HG02798 (cell line): ENCODE data around the gene NKD1.

Experiments
- ATAC-seq: cut with Tn5 transposase; IDR thresholded peaks from one replicate; pipeline ENCODE4 v1.9.1; 2021; ENCODE audit warnings: mild to moderate bottlenecking; ENCODE audit not compliant: unreplicated experiment, poor library complexity

NKD1 gene

DNA sequence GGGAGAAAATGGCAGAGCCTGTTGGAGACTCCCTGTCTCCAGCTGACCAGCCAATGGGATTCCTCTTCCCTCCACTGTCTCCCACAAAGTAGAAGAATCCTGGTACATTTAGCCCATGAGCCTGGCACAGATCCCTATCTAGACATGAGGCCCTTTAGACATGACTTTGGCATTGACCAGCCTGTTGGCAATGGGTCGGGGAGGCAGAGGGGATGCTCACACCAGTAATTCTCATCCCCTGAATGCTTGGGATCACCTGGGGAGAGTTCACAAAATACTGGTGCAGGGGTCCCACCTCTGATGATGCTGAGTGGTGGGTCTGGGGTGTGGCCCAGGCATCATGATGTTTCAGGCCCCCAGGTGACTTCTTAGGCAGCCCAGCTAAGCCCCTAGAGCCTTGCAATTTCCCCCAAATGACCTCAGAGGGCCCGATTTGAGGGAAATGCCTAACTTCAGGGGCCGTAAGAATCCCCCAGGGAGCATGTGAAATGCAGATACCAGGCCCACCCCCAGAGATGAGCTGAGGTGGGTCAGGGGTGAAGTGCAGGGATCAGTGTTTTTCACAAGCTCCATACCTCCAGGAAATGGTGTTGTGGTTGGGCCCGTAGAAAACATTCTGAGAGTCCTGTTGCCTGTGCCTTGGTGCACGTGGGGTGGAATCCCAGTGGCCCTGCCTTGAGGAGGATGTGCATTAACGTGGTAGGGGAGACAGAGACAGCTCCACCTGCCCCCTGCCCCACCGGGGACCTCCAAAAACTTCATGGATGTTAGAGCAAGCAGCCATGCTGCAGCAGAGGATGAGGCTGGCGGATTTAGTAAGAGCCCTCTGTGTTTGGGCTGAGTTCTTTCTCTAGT is 90.8 kb downstream of the NKD1 start:
- no peak for ATAC-seq

DNA sequence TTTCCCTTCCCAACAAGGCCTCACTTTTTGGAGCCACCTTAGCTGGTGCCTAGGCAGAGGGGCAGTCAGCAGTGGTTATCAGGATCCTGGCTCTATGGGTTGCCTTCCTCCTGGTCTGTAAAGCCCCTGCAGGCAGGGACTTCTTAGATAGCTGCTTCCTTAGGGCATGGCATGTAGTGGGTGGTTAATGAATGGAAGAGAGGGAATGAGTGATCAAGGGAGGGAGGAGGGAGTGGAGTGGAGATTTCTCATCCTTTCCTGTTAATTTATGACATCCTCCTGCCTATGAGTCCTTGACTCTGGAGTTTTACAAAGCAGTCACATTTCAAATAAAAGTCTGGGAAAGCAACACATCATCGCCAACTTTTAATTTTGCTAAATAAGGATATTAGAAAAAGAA is 92.2 kb downstream of the NKD1 start:
- no peak for ATAC-seq

DNA sequence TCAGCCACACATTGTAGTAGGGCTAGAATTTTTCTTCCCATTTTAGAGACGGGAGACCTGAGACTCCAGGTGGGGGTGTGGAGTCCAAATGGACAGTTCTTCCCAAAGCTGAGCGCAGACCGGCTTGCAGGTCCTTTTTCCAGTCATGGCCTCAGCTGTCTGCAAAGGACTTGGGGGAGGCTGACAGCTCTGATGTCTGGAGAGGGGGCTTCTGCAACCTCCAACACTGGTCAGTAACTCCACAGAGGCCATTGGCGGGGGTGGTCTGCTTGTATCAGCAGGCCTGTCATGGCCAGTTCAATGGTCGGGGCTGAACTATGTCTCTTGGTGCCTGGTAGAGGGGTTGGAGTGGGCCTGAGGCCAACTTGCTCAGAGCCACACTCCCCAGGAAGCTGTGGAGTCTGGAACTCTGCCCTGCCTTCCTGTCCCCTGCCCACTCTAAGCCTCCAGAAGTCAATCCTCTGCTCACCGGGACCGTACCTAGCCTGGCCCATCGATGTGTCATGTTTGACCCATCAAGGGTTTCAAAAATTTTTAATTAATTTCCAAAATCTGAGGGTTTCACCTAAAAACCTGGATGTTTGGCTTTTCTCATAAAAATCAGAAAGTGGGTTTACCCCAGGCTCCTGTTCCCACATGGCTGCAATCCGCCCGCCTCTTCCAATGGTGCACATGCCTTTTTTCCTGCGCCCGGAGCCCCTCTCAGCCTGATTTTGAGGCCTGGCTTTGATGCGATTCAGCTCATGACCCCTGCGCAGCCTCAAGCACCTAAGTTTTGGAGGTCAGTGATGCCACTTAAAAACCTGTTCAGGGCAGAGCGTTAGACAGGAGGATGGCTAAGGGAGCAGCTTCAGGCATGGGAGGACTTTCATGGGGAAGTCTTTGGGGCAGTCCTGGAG is 93.0 kb downstream of the NKD1 start:
- ATAC-seq, result no peak

DNA sequence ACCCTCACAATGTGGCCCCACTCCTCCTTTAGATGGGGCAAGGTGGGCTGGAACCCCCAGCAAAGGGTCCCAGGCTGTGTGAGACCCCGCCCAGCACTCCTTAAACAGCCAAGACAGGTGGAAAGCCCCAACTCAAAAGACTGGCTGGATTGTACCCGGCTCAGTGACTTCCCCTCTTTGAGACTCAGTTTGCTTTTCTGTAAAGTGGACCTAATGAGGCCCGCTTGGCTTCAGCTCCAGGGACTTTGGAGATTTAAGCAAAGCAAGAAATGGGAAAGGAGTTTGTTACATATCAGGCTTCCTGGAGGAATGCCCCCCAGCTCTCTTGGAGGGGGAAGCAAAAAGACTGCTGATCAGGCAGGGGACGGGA is 93.6 kb downstream of the NKD1 start:
- ATAC-seq, result no peak

DNA sequence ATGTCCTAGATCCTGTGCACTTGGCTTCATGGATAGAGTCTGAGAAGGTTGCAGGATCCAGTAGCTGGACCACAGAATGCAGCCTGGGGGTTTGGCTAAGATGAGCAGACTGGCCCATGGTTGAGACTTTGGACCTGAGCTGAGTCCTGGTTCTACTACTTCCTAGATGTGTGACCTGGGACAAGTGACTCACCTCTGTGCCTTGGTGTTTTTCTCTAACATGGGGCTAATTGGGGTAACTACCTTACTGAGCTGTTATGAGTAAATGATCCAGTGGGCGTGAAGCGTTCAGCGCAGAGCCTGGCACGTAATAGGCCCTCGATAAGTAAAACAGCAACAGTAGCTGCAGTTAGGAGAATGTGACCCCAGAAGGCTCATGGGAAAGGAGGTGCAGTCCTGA is 94.2 kb downstream of the NKD1 start:
- no peak for ATAC-seq

DNA sequence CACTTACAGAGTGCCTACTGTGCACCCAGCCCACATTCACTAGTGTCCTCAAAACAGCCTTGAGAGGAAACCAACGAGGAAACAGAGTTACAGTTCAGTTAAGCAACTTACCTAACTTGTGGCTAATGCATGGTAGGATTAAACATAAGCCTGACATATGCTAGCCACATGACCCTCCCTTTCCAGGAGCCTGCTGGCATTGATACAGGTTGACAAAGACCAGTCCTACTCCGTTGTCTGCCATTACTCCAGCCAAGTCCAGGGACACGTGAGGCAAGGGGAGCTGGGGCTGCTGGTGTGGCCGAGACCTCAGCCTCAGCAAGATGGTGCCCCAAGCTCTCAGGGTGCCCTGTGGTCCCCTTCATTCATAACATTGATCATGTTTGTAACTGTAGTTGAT is 95.0 kb downstream of the NKD1 start:
- ATAC-seq, result no peak

DNA sequence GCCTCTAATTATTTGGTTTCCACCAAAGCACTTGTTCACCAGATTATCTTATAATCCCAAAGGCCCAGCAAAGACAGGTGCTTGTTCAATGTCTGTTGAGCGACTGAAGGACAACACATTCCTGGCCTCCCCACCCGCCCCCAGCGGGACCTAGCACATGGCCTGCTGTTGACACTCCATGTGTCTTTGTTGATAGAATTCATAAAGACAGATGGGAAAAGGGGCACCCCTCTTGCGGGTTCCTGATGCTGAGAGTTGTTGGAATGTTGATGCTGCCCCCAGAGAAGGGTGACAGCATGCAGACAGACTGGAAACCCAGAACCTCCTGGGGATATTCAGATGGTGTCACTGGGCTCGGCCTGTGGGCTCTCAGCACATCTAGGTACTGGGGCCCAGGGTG is 96.0 kb downstream of the NKD1 start:
- ATAC-seq, result no peak

DNA sequence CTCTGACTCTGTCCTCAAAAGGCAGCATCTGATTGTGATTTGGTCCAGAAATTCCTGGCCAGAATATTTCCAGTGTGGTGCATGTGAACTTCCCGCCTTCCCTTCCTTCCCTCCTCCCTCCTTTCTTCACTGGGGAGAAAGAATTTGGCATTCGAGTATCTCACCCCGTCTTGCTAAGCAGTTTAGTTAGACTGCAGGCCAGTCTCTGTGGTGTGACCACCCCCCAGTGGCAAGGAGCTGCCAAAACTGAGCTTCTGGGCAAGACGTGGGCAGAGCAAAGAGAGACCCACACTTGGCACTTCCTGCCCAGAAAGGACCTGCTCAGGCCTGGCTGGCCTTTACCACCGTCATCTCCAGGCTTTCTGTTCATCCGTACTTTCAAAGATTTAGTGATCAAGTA is 96.5 kb downstream of the NKD1 start:
- ATAC-seq, result no peak

DNA sequence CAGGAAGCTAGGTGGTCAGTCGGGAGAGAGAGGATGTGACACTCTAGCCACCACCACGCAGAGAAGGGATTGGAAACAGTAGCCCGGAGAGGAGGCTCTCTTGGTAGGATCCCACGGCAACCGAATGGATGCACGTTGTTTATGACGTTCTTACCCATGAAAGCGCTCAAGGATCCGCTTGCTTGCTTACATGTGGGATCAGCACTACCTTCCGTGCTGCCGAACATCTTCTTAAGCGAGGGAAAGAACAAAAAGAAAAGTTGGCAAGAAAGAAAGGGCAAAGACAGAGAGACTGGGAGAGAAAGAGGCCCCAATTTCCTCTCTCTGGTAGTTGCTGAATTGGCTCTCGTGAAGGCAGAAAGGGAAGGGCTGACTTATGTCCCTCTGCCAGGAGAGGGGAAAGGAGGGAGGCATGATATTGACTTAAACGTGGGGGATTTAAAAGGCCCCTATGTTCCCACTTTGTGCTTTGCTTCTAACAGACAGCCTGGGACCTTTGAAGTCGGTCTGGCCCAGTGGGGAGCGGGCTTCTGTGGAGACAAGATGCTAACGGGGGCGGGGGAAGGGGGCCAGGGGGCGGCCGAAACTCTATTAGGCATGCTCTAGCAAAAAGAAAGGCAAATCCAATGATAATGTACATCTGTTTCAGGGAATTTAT is 97.5 kb downstream of the NKD1 start:
- ATAC-seq, result no peak

DNA sequence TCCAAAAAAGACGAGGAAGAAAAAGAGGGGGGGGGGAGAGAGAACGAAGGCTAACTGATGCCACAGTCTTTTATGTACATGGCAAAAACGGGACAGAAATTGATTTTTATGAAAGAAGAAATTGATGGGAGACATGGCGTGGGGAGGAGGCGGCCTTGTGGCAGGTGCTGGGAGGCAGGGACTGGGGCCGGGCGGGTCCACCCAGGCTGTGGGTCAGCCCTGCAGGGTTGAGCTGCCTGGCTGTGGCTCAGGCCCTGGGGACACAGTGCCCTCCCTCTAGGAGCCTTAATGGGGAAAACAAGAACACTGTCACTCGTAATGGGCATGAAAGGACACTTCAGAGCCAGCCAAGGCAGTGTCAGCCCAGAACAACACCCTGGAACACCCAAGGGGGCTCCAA is 98.1 kb downstream of the NKD1 start:
- ATAC-seq, result no peak

DNA sequence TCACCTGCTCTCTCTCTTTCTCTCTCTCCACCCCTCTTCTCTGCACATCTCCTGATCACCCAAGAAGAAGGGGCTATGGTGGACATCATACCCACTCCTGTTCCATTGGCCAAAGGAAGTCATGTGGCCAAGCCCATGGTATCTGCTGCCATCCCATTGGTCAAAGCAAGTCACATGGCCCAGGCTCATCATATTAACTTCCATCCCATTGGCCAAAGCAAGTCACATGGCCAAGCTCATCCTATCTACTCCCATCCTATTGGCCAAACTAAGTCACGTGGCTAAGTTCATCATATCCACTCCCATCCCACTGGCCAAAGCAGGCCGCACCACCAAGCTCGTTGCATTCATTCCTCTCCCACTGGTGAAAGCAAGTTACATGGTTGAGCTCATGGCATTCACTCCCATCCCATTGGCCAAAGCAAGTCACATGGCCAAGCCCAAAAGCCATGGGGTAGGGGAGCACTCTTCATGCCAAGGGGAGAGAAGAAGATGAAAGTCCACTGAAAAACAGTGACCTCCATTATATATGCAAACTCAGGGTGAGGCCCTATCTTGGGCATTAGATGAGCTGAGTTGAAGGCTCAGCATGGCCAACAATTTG is 103.7 kb downstream of the NKD1 start:
- no peak for ATAC-seq

DNA sequence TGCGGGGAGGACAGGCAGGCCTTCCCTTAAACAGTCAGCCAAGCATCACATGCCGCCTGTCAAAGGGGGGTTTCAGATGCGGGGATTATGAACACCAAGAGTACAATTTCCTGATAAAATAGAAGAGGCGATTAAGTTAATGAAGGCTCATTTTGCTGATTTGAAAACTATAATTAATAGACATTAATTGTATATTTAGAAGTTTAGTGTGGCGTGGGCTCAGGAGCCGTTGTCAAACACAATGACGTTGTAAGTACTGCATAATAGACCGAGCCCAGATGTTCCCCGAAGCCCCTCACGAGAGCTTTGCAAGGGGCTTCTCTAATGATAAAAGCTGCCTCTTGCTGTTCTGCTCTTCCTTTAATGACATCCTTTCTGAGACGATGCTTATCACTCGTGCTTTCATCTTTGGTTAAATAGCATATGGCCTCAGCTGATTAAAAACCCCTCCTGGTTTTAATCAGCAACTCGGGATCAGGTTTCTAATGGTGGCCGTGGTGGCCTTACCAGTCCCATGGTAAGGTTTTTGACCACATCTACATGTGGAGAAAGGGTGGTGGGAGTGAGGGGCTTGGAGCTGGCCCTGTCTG is 104.7 kb downstream of the NKD1 start:
- no peak for ATAC-seq

DNA sequence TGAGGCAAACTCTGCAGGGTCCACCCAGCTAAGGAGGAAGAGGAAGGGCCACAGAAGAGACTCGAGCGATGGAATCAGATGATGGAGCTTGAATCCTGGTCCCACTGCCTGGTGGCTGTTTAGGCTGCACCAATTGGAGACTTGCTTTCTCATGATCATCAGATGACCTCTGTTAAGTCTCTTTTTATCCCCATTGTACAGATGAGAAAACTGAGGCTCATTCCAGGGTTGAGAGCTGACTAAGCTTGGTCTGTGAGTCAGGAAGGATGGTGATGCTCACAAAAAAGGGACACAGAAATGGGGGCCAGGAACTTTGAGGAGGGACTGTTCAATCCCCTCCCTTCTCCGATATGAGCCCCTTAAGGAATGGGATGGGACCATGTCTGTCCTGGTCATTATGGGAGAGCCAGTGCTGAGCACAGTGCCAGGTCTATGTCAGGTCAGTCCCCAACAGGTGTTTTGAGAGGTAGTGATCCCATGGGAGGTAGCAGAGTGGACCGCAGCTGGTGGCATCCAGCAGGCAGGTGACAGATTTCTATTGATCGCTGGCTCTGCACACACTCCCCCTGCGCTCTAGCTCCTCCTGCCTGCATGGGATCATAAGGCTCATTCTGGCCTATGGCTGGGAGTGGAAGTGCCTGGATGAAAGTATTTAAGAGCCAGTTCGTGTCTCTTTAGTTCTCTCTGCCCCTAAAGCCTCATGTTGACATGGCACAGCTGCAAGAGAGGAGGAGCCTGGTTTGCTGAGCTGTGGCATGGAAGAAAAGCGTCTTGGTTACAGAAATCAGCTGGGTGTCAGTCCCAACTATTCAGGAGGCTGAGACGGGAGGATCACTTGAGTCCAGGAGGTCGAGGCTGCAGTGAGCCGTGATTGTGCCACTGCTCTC is 105.7 kb downstream of the NKD1 start:
- no peak for ATAC-seq

DNA sequence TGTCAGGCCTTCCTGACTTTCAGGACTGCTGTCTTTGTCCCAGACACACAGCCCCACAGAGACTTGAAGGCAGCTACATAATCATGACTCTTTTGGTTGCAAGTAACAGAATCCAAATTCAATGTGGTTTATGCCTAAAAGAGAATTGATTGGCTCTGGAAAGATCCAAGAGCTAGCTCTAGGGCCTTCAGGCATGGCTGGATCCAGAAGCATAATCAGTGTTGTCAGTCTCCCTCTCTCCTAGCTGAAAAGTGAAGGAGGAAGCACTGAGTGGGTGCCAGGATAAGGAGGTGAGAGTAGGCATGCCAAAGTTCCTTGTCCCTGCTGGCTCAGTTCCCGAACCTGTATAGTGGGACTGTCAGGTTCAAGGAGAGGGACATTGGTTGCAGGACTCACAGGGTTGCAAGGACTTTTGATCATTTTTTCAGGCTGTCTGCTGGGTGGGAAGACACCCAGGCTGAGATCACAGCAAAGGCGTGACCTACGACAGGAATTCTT is 107.4 kb downstream of the NKD1 start:
- no peak for ATAC-seq

DNA sequence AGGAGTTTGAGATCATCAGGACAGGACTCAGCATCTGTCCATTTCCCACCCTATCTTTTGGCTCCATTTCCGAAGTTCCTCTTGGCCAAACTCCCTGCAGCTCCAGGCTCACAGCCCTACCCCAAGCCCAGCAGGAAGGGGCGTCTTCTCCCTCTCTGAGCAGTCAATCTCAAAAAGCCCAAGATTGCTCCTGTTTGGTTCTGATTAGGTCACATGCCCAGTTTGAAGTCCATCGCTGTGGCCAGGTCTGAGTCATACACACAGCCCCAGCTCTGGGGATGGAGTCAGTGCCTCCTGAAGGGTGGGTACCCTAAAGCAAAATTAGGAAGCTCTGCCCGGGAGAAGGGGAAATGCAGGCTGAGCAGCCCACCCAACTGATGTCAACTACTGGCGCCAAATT is 109.0 kb downstream of the NKD1 start:
- ATAC-seq, result no peak

DNA sequence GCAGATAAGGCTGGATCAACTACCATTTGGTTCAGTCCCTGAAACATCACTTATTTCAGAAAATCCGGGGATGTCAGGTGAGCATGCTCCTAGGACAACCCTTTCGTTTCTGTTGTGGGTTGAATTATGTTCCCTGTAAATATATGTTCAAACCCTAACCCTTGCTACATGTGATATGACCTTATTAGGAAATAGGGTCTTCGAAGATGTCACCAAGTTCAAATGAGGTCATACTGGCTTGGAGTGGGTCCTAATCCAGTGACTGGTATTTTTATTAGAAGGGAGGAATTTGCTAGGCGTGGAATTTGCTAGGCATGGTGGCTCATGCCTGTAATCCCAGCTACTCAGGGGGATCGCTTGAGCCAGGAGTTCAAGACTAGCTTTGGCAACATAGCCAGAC is 111.6 kb downstream of the NKD1 start:
- ATAC-seq, result no peak

DNA sequence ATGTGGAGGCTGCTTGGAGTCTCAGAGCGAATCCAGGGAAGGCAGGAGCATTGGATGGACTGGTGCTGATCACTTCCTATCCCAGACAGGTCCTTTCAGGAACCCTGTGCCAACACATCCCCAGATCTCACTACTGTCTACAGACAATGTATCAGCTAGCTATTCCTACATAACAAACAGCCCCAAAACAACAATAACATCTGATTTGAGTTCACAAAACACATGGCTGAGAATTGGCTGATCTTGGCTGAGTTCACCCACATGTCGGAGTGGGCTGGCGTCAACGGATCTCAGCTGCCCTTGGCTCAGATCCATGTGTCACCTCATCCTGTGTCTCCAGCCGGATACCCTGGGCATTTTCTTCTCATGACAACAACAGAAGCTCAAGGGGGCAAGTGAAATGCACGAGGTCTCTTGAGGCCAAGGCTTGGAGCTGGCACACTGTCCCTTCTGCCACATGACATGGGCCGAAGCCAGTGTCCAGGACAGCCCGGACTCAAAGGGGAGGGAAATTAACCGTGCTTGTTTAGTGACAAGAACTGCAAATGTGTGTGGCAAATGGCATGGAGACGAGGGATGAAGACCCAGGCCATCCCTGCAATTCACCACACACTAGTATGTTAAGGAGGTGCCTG is 114.2 kb downstream of the NKD1 start:
- ATAC-seq, result no peak

DNA sequence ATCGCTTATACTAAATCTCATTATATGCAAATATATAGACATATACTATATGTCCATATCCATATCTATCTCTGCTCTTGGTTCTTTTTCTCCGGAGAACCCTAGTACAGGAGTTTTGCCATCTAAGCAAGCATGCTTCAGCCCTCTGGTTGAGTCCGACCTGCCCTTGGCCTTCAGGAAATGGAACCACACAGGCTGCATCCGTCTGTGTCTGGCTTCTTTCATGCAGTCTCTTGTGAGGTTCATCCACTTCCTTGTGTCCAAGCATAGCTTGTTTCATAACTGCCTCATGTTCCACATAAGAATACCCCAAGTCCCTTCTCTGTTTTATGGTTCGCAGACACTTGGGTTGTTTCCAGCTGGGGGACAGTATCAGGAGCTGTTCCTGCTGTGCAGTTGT is 116.1 kb downstream of the NKD1 start:
- no peak for ATAC-seq
